ENCODE measurements around the gene MAN2C1.

Gene MAN2C1

GRCh38 chr15:75367406-75367912 is 948 bp downstream of the MAN2C1 start:
- TF ChIP-seq CTCF (conservative IDR thresholded peaks at IDR 0.05; ENCODE audit: low read depth, low read length): no peak
- H3K4me3 ChIP-seq (ENCODE audit: low read depth, low read length): peak overlapping the region; percentile 74
- no peak for DNase-seq (ENCODE audit: low read depth)

GRCh38 chr15:75367006-75367405 is 1.4 kb downstream of the MAN2C1 start:
- TF ChIP-seq CTCF (conservative IDR thresholded peaks at IDR 0.05; ENCODE audit: low read depth, low read length): no peak
- DNase-seq (ENCODE audit: low read depth): no peak
- no peak overlapping the region for H3K4me3 ChIP-seq (ENCODE audit: low read depth, low read length)

DNA sequence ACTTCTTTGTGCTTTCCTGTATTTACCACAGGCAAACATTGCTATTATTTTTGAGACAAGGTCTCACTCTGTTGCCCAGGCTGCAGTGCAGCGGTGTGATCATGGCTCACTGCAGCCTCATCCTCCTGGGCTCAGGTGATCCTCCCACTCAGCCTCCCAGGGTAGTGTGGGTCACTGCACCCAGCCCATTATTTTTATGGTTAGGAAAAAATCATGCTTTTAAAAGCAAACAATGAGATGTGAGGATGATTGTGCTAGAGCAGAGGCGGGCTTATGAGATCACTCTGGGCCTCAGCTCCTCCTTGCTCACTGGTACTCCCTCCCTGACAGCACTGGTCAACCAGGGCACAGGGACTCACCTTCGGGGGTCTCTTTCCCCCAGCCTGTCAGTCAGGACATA is 2.2 kb downstream of the MAN2C1 start:
- no peak for TF ChIP-seq CTCF (conservative IDR thresholded peaks at IDR 0.05; ENCODE audit: low read depth, low read length)
- no peak overlapping the region for H3K4me3 ChIP-seq (ENCODE audit: low read depth, low read length)
- DNase-seq (ENCODE audit: low read depth): no peak

DNA sequence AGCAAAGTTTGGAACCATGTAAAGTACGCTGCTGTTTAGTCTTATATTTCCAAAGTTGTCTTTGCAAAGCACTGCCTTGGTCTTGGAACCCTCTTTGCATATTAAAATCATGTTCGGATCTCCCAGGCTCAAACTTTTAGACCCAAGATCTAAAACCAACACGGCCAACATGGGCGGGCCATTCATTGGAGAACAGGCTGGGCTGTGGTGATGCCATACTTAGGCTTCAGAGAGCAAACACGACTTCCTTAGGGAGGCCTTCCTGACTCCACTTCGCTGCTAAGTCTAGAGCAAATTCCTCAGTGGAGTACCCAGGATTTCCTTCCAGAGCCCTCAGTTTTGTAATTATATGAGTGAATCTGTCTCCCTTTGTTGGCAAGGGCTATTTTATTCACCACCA is 3.5 kb downstream of the MAN2C1 start:
- no peak overlapping the region for H3K4me3 ChIP-seq (ENCODE audit: low read depth, low read length)
- no peak for TF ChIP-seq CTCF (conservative IDR thresholded peaks at IDR 0.05; ENCODE audit: low read depth, low read length)
- no peak for DNase-seq (ENCODE audit: low read depth)

DNA sequence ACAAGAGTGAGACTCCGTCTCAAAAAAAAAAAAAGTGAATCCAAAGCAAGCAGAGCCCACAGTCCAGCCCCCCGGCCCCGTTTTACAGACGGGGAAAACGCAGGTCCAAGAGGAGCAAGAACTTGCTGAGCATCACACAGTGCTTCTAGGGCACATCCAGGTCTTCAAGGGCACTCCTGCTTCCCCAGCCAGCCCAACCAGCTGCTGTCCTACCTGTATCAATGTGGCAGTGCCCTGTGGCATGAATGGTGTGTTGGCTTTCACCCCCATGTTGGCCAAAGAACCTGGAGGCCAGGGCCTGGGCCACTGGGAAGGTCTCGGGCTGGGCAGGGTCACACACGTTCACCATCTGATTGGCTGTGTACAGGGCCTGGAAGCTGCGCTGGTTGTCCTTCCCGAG is 4.6 kb downstream of the MAN2C1 start:
- no peak for TF ChIP-seq CTCF (conservative IDR thresholded peaks at IDR 0.05; ENCODE audit: low read depth, low read length)
- DNase-seq (ENCODE audit: low read depth): no peak
- no peak overlapping the region for H3K4me3 ChIP-seq (ENCODE audit: low read depth, low read length)

GRCh38 chr15:75362642-75363249 is 5.7 kb downstream of the MAN2C1 start:
- no peak overlapping the region for H3K4me3 ChIP-seq (ENCODE audit: low read depth, low read length)
- peak; percentile 14 for TF ChIP-seq CTCF (conservative IDR thresholded peaks at IDR 0.05; ENCODE audit: low read depth, low read length)

GRCh38 chr15:75361989-75362641 is 6.3 kb downstream of the MAN2C1 start:
- no peak for TF ChIP-seq CTCF (conservative IDR thresholded peaks at IDR 0.05; ENCODE audit: low read depth, low read length)
- no peak for DNase-seq (ENCODE audit: low read depth)
- H3K4me3 ChIP-seq (ENCODE audit: low read depth, low read length): no peak overlapping the region

More at GRCh38 chr15:75362642-75363249, 5.7 kb downstream of the MAN2C1 start:
- no peak for DNase-seq (ENCODE audit: low read depth)
